Measurements from ENCODE around the gene PNMA8B. TPM values are rescaled to one million over a fixed set of nuclear protein-coding genes. Genes with fewer than 3 reads are reported as not detected.

The PNMA8B gene
- total RNA-seq, 1 donor from 2014 or later: under 0.01 TPM

GRCh38 chr19:46515290-46515609, 19.6 kb upstream of the PNMA8B start:
- FAIRE-seq (no peak), DNase-seq (ENCODE audit: low read depth) (no peak)

GRCh38 chr19:46514589-46515289, 19.1 kb upstream of the PNMA8B start:
- Histone ChIP-seq H3K27me3 (ENCODE audit: control insufficient read depth, insufficient read depth, low read length) (no peaks in the 10 kb centered on the region), H3K36me3 (ENCODE audit: control insufficient read depth, insufficient read depth, low read length) (no peaks in the 10 kb centered on the region), H3K4me3 (ENCODE audit: low read depth, low read length) (no peak overlapping the region)
- FAIRE-seq (no peak), DNase-seq (ENCODE audit: low read depth) (no peak)
- TF ChIP-seq CTCF (IDR thresholded peaks at IDR 0.05; ENCODE audit: insufficient read depth, low read length, severe bottlenecking): no peak

More at GRCh38 chr19:46515290-46515609, 19.6 kb upstream of the PNMA8B start:
- no peak overlapping the region for H3K4me3 ChIP-seq (ENCODE audit: low read depth, low read length)
- no peaks in the 10 kb centered on the region for H3K36me3 ChIP-seq (ENCODE audit: control insufficient read depth, insufficient read depth, low read length)
- no peaks in the 10 kb centered on the region for H3K27me3 ChIP-seq (ENCODE audit: control insufficient read depth, insufficient read depth, low read length)
- no peak for TF ChIP-seq CTCF (IDR thresholded peaks at IDR 0.05; ENCODE audit: insufficient read depth, low read length, severe bottlenecking)

- Histone ChIP-seq H3K27me3 (ENCODE audit: control insufficient read depth, insufficient read depth, low read length) (no peaks in the 10 kb centered on the region), H3K4me3 (ENCODE audit: low read depth, low read length) (no peak overlapping the region), H3K36me3 (ENCODE audit: control insufficient read depth, insufficient read depth, low read length) (no peaks in the 10 kb centered on the region)
- peak; percentile 22 for DNase-seq (ENCODE audit: low read depth)
- FAIRE-seq: no peak
- TF ChIP-seq CTCF (IDR thresholded peaks at IDR 0.05; ENCODE audit: insufficient read depth, low read length, severe bottlenecking): peak; percentile 91
These were observed 18.0 kb upstream of the PNMA8B start for GRCh38 chr19:46513461-46514236.

GRCh38 chr19:46511237-46511636, 15.6 kb upstream of the PNMA8B start:
- DNase-seq (ENCODE audit: low read depth): no peak
- no peaks in the 10 kb centered on the region for H3K27me3 ChIP-seq (ENCODE audit: control insufficient read depth, insufficient read depth, low read length)
- no peak overlapping the region for H3K4me3 ChIP-seq (ENCODE audit: low read depth, low read length)
- no peak for FAIRE-seq
- no peak for TF ChIP-seq CTCF (IDR thresholded peaks at IDR 0.05; ENCODE audit: insufficient read depth, low read length, severe bottlenecking)
- no peaks in the 10 kb centered on the region for H3K36me3 ChIP-seq (ENCODE audit: control insufficient read depth, insufficient read depth, low read length)

- no peak for TF ChIP-seq CTCF (IDR thresholded peaks at IDR 0.05; ENCODE audit: insufficient read depth, low read length, severe bottlenecking)
- Histone ChIP-seq H3K27me3 (ENCODE audit: control insufficient read depth, insufficient read depth, low read length) (peaks cover 2% of the 10 kb centered on the region), H3K36me3 (ENCODE audit: control insufficient read depth, insufficient read depth, low read length) (no peaks in the 10 kb centered on the region), H3K4me3 (ENCODE audit: low read depth, low read length) (no peak overlapping the region)
- FAIRE-seq (no peak), DNase-seq (ENCODE audit: low read depth) (no peak)
These were observed 12.5 kb upstream of the PNMA8B start for GRCh38 chr19:46508206-46508605.

All from bronchial epithelial cell (primary cell).